K562 (cell line): ENCODE data around the gene ATG10. TPM values are rescaled to one million over a fixed set of nuclear protein-coding genes. Genes with fewer than 3 reads are reported as not detected.

Experiments
- MCM7 ChIP-seq, 2 experiments: fragments of 450-650 bp; IDR thresholded peaks; 2 replicates each; pipeline ENCODE4 v1.6.1; 2016 to 2018
- PML ChIP-seq: IDR thresholded peaks from 2 replicates; pipeline ENCODE4 v1.6.1; 2012; ENCODE audit warnings: low read length, inconsistent platforms
- RBM14 ChIP-seq: fragments of 200-400 bp; formaldehyde crosslinking; IDR thresholded peaks from 2 replicates; pipeline ENCODE4 v1.6.1; 2018; ENCODE audit warnings: low read depth, mild to moderate bottlenecking, low read length, moderate library complexity, borderline replicate concordance; ENCODE audit not compliant: insufficient read depth
- SETDB1 ChIP-seq: IDR thresholded peaks from one replicate; pipeline ENCODE4 v1.6.1; 2012; ENCODE audit warnings: low read length, control low read depth, inconsistent platforms
- SMC3 ChIP-seq: conservative IDR thresholded peaks from 2 replicates; pipeline ENCODE4 v1.6.1; 2011; ENCODE audit warnings: low read depth, low read length, improper control_type of control experiment; ENCODE audit not compliant: insufficient read depth
- SNRNP70 ChIP-seq: fragments of 200-400 bp; formaldehyde crosslinking; optimal IDR thresholded peaks from 2 replicates; pipeline ENCODE3; 2017; ENCODE audit warnings: low read depth, low read length
- SREBF1 ChIP-seq: fragments of 150-350 bp; IDR thresholded peaks from 2 replicates; pipeline ENCODE4 v1.6.1; 2014; ENCODE audit warnings: antibody characterized with exemption, low read depth, low read length, borderline replicate concordance
- THAP12 ChIP-seq: fragments of 250-450 bp; sonication (Bioruptor Pico); IDR thresholded peaks from 2 replicates; pipeline ENCODE4 v1.9.0; 2021; ENCODE audit warnings: mild to moderate bottlenecking, inconsistent platforms
- TSHZ1 ChIP-seq: fragments of 250-450 bp; sonication (Bioruptor Pico); IDR thresholded peaks from 2 replicates; pipeline ENCODE4 v1.4.0; 2020; ENCODE audit warnings: mild to moderate bottlenecking, moderate library complexity
- XRCC5 ChIP-seq: fragments of 200-400 bp; formaldehyde crosslinking; IDR thresholded peaks from 2 replicates; pipeline ENCODE4 v1.6.1; 2017; ENCODE audit warnings: low read depth, mild to moderate bottlenecking, low read length
- ZNF217 ChIP-seq: sonication (generic); formaldehyde crosslinking; IDR thresholded peaks from 2 replicates; pipeline ENCODE4 v1.8.0; 2022; ENCODE audit warnings: mild to moderate bottlenecking, missing genetic modification reagents
- ZNF280A ChIP-seq: fragments of 450-650 bp; IDR thresholded peaks from 2 replicates; pipeline ENCODE4 v1.6.1; 2018; ENCODE audit warnings: mild to moderate bottlenecking, low read depth; ENCODE audit not compliant: partially characterized antibody
- ZNF436 ChIP-seq: fragments of 250-450, 450-650 bp; sonication (Bioruptor Pico); formaldehyde crosslinking; IDR thresholded peaks from 2 replicates; pipeline ENCODE4 v1.7.0; 2020; ENCODE audit warnings: mild to moderate bottlenecking
- polyA plus RNA-seq, 8 experiments: library from polyadenylated mRNA; depleted of rRNA in 4 of 8; stranded (reverse) in 5 of 8; unstranded in 3 of 8; fragments of >200 nt; fragmentation: Nextera tagmentation in 2 of 8; fragmentation: Illumina TruSeq in 1 of 8; extraction: Ambion mirVana in 2 of 8; extraction: Trizol in 1 of 8; gene quantifications; 2 replicates each; pipeline versions ENCODE4 v1.2.1 to v1.2.3, GENCODE V29; 2011 to 2014; ENCODE audit warnings: inconsistent platforms in 1 of 8, missing spikeins in 1 of 8
- total RNA-seq, 7 experiments: library from RNA; depleted of rRNA in 6 of 7; stranded (reverse); fragments of >200 nt in 6 of 7; fragmentation: Illumina TruSeq in 2 of 7; extraction: Trizol in 2 of 7; gene quantifications; 2 replicates each; pipeline versions ENCODE4 v1.2.1 to v1.2.3, GENCODE V29; 2011 to 2021; ENCODE audit warnings: low replicate concordance in 1 of 7
- TF ChIP-seq, protein P1 (sequence below): fragments of 250-450 bp; sonication (Bioruptor Pico); IDR thresholded peaks from 2 replicates; pipeline ENCODE4 v1.4.0; 2020; ENCODE audit warnings: borderline replicate concordance
- TF ChIP-seq, protein P2 (sequence below): sonication (generic); formaldehyde crosslinking; IDR thresholded peaks from 2 replicates; pipeline ENCODE4 v1.8.1; 2022; ENCODE audit warnings: missing genetic modification reagents

ATG10 gene
- total and polyA plus RNA-seq, 9 of the 15 experiments (the other 6 are each of a cell fraction or from before 2014, with no cell fraction given) = 7.0 to 18.8 (median 14.6) TPM

DNA sequence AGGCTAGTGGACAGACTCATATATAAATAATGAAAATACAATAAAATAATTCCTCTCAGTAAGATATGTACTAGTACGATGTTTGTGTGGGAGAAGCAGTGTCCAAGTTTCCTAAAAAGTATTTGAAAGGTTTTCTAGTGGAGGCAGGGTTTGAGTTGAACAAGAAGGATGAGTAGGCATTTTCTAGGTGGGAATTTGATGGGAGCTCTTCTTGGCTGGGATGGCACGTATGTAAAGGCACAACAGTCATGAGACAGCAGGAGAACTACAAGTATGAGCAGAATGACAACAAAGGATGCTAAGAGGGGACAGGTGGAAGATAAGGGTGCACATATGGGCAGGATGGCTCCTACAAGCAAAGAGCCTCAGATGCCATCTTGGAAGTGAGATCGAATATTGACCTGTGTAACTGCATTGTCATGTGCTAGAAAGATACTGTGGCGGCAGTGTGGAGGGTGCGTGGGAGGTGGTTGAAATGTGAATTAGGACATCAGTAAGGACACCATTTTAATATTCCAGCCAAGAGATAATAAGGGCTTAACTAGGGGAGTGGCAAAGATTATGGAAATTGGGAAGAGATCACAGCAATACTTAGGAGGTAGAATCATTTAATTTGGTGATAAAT is 170.5 kb downstream of the ATG10 start (continued):
- TF ChIP-seq, protein P1, sequence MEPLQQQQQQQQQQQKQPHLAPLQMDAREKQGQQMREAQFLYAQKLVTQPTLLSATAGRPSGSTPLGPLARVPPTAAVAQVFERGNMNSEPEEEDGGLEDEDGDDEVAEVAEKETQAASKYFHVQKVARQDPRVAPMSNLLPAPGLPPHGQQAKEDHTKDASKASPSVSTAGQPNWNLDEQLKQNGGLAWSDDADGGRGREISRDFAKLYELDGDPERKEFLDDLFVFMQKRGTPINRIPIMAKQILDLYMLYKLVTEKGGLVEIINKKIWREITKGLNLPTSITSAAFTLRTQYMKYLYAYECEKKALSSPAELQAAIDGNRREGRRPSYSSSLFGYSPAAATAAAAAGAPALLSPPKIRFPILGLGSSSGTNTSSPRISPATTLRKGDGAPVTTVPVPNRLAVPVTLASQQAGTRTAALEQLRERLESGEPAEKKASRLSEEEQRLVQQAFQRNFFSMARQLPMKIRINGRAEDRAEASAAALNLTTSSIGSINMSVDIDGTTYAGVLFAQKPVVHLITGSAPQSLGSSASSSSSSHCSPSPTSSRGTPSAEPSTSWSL (CRISPR knock-in tag) = no peak
- no peak for TF ChIP-seq XRCC5
- no peak for TF ChIP-seq TSHZ1 (CRISPR knock-in tag)
- TF ChIP-seq SMC3 = no peak
- TF ChIP-seq ZNF217 (CRISPR knock-in tag) = no peak
- no peak for TF ChIP-seq PML
- TF ChIP-seq SREBF1 = no peak
- no peak for TF ChIP-seq MCM7 (IDR thresholded peaks at IDR 0.05)
- no peak for TF ChIP-seq THAP12 (CRISPR knock-in tag)
- TF ChIP-seq, protein P2, sequence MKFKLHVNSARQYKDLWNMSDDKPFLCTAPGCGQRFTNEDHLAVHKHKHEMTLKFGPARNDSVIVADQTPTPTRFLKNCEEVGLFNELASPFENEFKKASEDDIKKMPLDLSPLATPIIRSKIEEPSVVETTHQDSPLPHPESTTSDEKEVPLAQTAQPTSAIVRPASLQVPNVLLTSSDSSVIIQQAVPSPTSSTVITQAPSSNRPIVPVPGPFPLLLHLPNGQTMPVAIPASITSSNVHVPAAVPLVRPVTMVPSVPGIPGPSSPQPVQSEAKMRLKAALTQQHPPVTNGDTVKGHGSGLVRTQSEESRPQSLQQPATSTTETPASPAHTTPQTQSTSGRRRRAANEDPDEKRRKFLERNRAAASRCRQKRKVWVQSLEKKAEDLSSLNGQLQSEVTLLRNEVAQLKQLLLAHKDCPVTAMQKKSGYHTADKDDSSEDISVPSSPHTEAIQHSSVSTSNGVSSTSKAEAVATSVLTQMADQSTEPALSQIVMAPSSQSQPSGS (CRISPR knock-in tag) = no peak
- no peak for TF ChIP-seq ZNF436 (CRISPR knock-in tag)
- TF ChIP-seq SETDB1 = no peak
- no peak for TF ChIP-seq SNRNP70
- no peak for TF ChIP-seq ZNF280A
- no peak for TF ChIP-seq RBM14
